Small intestine (tissue), 7 donors: ENCODE results near the gene KIF25. TPM values are rescaled to one million over a fixed set of nuclear protein-coding genes. Genes with fewer than 3 reads are reported as not detected.

Experiments used
- DNase-seq, 2 donors: peaks; one replicate each; pipeline versions ENCODE4 v3.0.0 to v3.0.0-alpha.2; 2013
- FAIRE-seq: peaks from 2 replicates; lab custom pipeline; 2012; peaks lifted over from hg19 to GRCh38; lab: Jason Lieb, UNC
- H3K27ac ChIP-seq, 3 donors: one replicate each; pipeline ENCODE4 v1.5.1; 2013; ENCODE audit warnings: low read length in 2 of 3, mild to moderate bottlenecking in 2 of 3, control low read depth in 1 of 3, inconsistent platforms in 1 of 3, low read depth in 1 of 3, moderate library complexity in 1 of 3
- H3K27me3 ChIP-seq, 3 donors: one replicate each; pipeline ENCODE4 v1.6.1; 2013; ENCODE audit warnings: low read length in 3 of 3, inconsistent platforms in 1 of 3; ENCODE audit not compliant: control insufficient read depth in 3 of 3, insufficient read depth in 3 of 3
- H3K36me3 ChIP-seq, 3 donors: one replicate each; pipeline ENCODE4 v1.6.1; 2013; ENCODE audit warnings: low read length in 3 of 3, inconsistent platforms in 1 of 3, low read depth in 1 of 3, mild to moderate bottlenecking in 1 of 3, moderate library complexity in 1 of 3; ENCODE audit not compliant: control insufficient read depth in 3 of 3, insufficient read depth in 2 of 3
- H3K4me1 ChIP-seq, 3 donors: one replicate each; pipeline ENCODE4 v1.6.1; 2013; ENCODE audit warnings: low read length in 2 of 3, inconsistent platforms in 1 of 3, low read depth in 1 of 3, mild to moderate bottlenecking in 1 of 3, moderate library complexity in 1 of 3; ENCODE audit not compliant: control insufficient read depth in 3 of 3, insufficient read depth in 2 of 3
- H3K4me3 ChIP-seq, 3 donors: one replicate each; pipeline ENCODE4 v1.5.1; 2013; ENCODE audit warnings: low read length in 3 of 3, control low read depth in 1 of 3, inconsistent platforms in 1 of 3, low read depth in 1 of 3, mild to moderate bottlenecking in 1 of 3, moderate library complexity in 1 of 3
- H3K9me3 ChIP-seq, 2 donors: one replicate each; pipeline ENCODE4 v1.6.1; 2013; ENCODE audit warnings: low read depth in 1 of 2, low read length in 1 of 2; ENCODE audit not compliant: control insufficient read depth in 2 of 2, insufficient read depth in 1 of 2
- WGBS, 3 donors: extraction: QIAGEN DNeasy Blood & Tissue Kit; methylation state at CpG; one replicate each; pipeline ENCODE4 v1.1.7; 2013; 5-methylcytosine and 5-hydroxymethylcytosine counted together
- polyA plus RNA-seq, 4 donors: library from polyadenylated mRNA; stranded (reverse) in 3 of 4; unstranded in 1 of 4; fragments of 200-250 nt in 3 of 4; fragments of 120-200 nt in 1 of 4; gene quantifications; one replicate each; pipeline versions ENCODE4 v1.2.1 to v1.2.3, GENCODE V29; 2013
- donor health status: healthy with polysubstance abuse.
- donor health status: control.
- donor health status: control.
- donor health status: Bipolar disorder and iron deficiency.
- donor health status: healthy.

Gene KIF25
- polyA plus RNA-seq, 4 donors = 0.16 to 0.66 TPM; not detected in 2

GRCh38 chr6:168090064-168090690 lies 92.7 kb downstream of the KIF25 start:
- WGBS, 3 donors = 75 to 91% (median 77%) methylated on average over 16 of the region's 16 CpGs
- Histone ChIP-seq H3K9me3 (peaks cover 0 to 16% of the 10 kb centered on the region in 2 donors), H3K27ac (no peak overlapping the region), H3K27me3 (no peaks in the 10 kb centered on the region), H3K4me3 (no peak overlapping the region), H3K36me3 (no peaks in the 10 kb centered on the region), H3K4me1 (peaks cover 0 to 45% (median 0%) of the 10 kb centered on the region in 3 donors)
- FAIRE-seq = no peak
- no peak for DNase-seq

GRCh38 chr6:168090706-168091105 lies 93.2 kb downstream of the KIF25 start:
- 75 to 83% (median 81%) methylated on average over 17 of the region's 17 CpGs for WGBS, 3 donors
- peaks cover 0 to 45% (median 0%) of the 10 kb centered on the region in 3 donors for H3K4me1 ChIP-seq
- no peaks in the 10 kb centered on the region for H3K27me3 ChIP-seq
- H3K4me3 ChIP-seq = no peak overlapping the region
- DNase-seq = no peak
- peaks cover 0 to 16% of the 10 kb centered on the region in 2 donors for H3K9me3 ChIP-seq
- H3K27ac ChIP-seq = no peak overlapping the region
- no peak for FAIRE-seq
- H3K36me3 ChIP-seq = no peaks in the 10 kb centered on the region

- H3K9me3 ChIP-seq = peaks cover 0 to 16% of the 10 kb centered on the region in 2 donors
- no peaks in the 10 kb centered on the region for H3K27me3 ChIP-seq
- H3K4me3 ChIP-seq = no peak overlapping the region
- 88 to 90% (median 89%) methylated on average over 27 to 28 of the region's 28 CpGs for WGBS, 3 donors
- no peak for DNase-seq
- H3K27ac ChIP-seq = no peak overlapping the region
- H3K4me1 ChIP-seq = peaks cover 0 to 45% (median 0%) of the 10 kb centered on the region in 3 donors
- no peak for FAIRE-seq
- no peaks in the 10 kb centered on the region for H3K36me3 ChIP-seq
These were observed 94.2 kb downstream of the KIF25 start for GRCh38 chr6:168091381-168092264.

- H3K27me3 ChIP-seq = no peaks in the 10 kb centered on the region
- H3K4me3 ChIP-seq = no peak overlapping the region
- DNase-seq = no peak
- no peak for FAIRE-seq
- 84 to 86% (median 85%) methylated on average over 8 of the region's 8 CpGs for WGBS, 3 donors
- H3K9me3 ChIP-seq = peaks cover 0 to 16% of the 10 kb centered on the region in 2 donors
- H3K27ac ChIP-seq = no peak overlapping the region
- no peaks in the 10 kb centered on the region for H3K36me3 ChIP-seq
- H3K4me1 ChIP-seq = peaks cover 0 to 35% (median 0%) of the 10 kb centered on the region in 3 donors
These were observed 95.1 kb downstream of the KIF25 start for GRCh38 chr6:168092541-168092940.

- peaks cover 0 to 16% of the 10 kb centered on the region in 2 donors for H3K9me3 ChIP-seq
- DNase-seq (peak; percentile 35 to 49), FAIRE-seq (no peak)
- H3K4me1 ChIP-seq = peaks cover 0 to 30% (median 0%) of the 10 kb centered on the region in 3 donors
- WGBS, 3 donors = 52 to 71% (median 59%) methylated on average over 12 of the region's 12 CpGs
- H3K27me3 ChIP-seq = no peaks in the 10 kb centered on the region
- no peaks in the 10 kb centered on the region for H3K36me3 ChIP-seq
- H3K4me3 ChIP-seq = no peak overlapping the region
- H3K27ac ChIP-seq = no peak overlapping the region
These were observed 95.6 kb downstream of the KIF25 start for GRCh38 chr6:168093071-168093505.

GRCh38 chr6:168093634-168094033 lies 96.2 kb downstream of the KIF25 start:
- no peak for FAIRE-seq
- Histone ChIP-seq H3K9me3 (peaks cover 0 to 16% of the 10 kb centered on the region in 2 donors), H3K27me3 (no peaks in the 10 kb centered on the region), H3K36me3 (no peaks in the 10 kb centered on the region), H3K4me1 (peaks cover 0 to 25% (median 0%) of the 10 kb centered on the region in 3 donors), H3K27ac (no peak overlapping the region), H3K4me3 (no peak overlapping the region)
- no peak for DNase-seq
- WGBS, 3 donors = 87 to 91% (median 88%) methylated on average over 11 of the region's 11 CpGs

Other genes starting within 250 kb of the KIF25 start
- gene AFDN, start 170.8 kb upstream of the KIF25 start, polyA plus RNA-seq = 100 to 1,000 TPM in 1 of 4 donors, 10 to 100 TPM in 3; 46.0 to 202 (median 67.9) TPM
- 10 to 100 TPM in 1 of 4 donors, 1 to 10 TPM in 2, under 1 TPM in 1; 0.15 to 11.5 (median 1.3) TPM for gene FRMD1, start 81.5 kb downstream of the KIF25 start, polyA plus RNA-seq